Thymus (tissue), 11 donors: ENCODE results near the gene MKRN1. TPM values are rescaled to one million over a fixed set of nuclear protein-coding genes. Genes with fewer than 3 reads are reported as not detected.
"Not testable (repeated sequence)": the region's sequence is repeated elsewhere in the genome, so short reads cannot be mapped to it uniquely, and the experiment has no call there.

ENCODE experiments used
- DNase-seq, 9 donors: peaks; one replicate each; pipeline ENCODE4 v3.0.0-alpha.2; 2013; ENCODE audit warnings: low spot score in 9 of 9, low read depth in 6 of 9, missing footprints in 1 of 9
- H3K27ac ChIP-seq, 2 donors: one replicate each; pipeline ENCODE4 v1.5.1; 2013; ENCODE audit warnings: control low read depth in 1 of 2, low read depth in 1 of 2, low read length in 1 of 2, mild to moderate bottlenecking in 1 of 2, moderate library complexity in 1 of 2
- H3K27me3 ChIP-seq, 2 donors: one replicate each; pipeline ENCODE4 v1.5.1; 2013; ENCODE audit warnings: low read length in 1 of 2; ENCODE audit not compliant: control insufficient read depth in 2 of 2, insufficient read depth in 1 of 2
- H3K36me3 ChIP-seq, 2 donors: one replicate each; pipeline ENCODE4 v1.5.1; 2013; ENCODE audit warnings: low read length in 1 of 2, mild to moderate bottlenecking in 1 of 2, moderate library complexity in 1 of 2; ENCODE audit not compliant: control insufficient read depth in 2 of 2, insufficient read depth in 2 of 2
- H3K4me1 ChIP-seq, 2 donors: one replicate each; pipeline ENCODE4 v1.5.1; 2013; ENCODE audit warnings: low read length in 2 of 2; ENCODE audit not compliant: control insufficient read depth in 2 of 2, insufficient read depth in 2 of 2
- H3K4me3 ChIP-seq, 2 donors: one replicate each; pipeline ENCODE4 v1.5.1; 2013; ENCODE audit warnings: low read length in 2 of 2, control low read depth in 1 of 2, mild to moderate bottlenecking in 1 of 2
- H3K9me3 ChIP-seq, 2 donors: one replicate each; pipeline ENCODE4 v1.5.1; 2013; ENCODE audit warnings: low read length in 1 of 2, mild to moderate bottlenecking in 1 of 2; ENCODE audit not compliant: control insufficient read depth in 2 of 2, insufficient read depth in 1 of 2
- WGBS: extraction: QIAGEN DNeasy Blood & Tissue Kit; methylation state at CpG from one replicate; pipeline ENCODE4 v1.1.7; 2013; 5-methylcytosine and 5-hydroxymethylcytosine counted together
- polyA plus RNA-seq: library from polyadenylated mRNA; stranded (reverse); fragments of 200-250 nt; gene quantifications from one replicate; pipeline ENCODE4 v1.2.3, GENCODE V29; 2013
- total RNA-seq: library from RNA; stranded (reverse); fragments of 120-200 nt; gene quantifications from one replicate; pipeline ENCODE4 v1.2.4, GENCODE V29; 2013
- donor health status: healthy.

MKRN1 gene
- total and polyA plus RNA-seq, 2 donors, result 54.4 to 64.8 TPM

DNA sequence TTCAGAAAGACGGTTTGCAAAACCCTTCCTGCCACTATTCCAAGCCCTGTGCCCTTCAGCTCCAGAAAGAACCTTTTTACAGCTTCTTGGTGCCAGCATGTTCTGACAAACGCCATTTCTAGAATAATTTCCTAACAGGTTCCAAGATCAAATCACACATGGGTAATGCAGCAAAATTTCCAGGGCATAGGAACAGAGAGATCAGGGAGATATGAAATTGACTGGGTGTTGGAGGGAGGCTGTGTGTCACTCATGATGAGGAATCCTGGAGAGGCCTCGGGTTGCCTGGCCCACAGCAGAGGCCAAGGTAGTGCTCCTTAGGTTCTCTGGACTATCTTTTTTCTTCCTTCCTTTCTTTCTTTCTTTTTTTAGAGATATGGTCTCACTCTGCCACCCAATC lies 45.9 kb downstream of the MKRN1 start:
- 96% methylated on average over 3 of the region's 3 CpGs for WGBS
- H3K4me3 ChIP-seq, result no peak overlapping the region
- H3K36me3 ChIP-seq, result no peaks in the 10 kb centered on the region
- no peaks in the 10 kb centered on the region for H3K9me3 ChIP-seq
- H3K4me1 ChIP-seq, result no peaks in the 10 kb centered on the region
- H3K27me3 ChIP-seq, result peaks cover 0 to 13% of the 10 kb centered on the region in 2 donors
- no peak overlapping the region for H3K27ac ChIP-seq
- DNase-seq, result no peak

DNA sequence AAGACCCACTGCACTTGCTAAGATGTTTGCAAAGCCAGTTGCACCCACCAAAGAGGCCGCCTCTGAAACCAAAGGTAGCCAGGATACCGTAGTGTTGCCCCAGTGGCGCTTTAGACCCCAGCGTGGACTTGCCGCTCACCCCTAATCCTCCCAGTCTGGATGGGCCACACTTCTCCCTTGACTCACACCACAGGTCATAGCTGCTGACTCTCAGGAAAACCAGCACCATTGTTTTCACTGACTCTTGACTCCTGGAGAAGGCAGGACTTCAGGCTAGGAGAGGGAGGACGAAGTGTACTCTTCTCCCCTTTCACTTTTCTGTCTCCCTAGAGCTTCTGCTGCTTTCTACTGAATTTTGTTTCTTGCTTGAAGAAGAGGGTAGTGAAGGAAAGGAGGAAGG lies 53.2 kb downstream of the MKRN1 start:
- H3K4me3 ChIP-seq, result no peak overlapping the region
- H3K36me3 ChIP-seq, result no peaks in the 10 kb centered on the region
- H3K27ac ChIP-seq, result no peak overlapping the region
- H3K27me3 ChIP-seq, result no peaks in the 10 kb centered on the region
- no peaks in the 10 kb centered on the region for H3K9me3 ChIP-seq
- no peak for DNase-seq
- over 99% methylated on average over 6 of the region's 6 CpGs for WGBS
- no peaks in the 10 kb centered on the region for H3K4me1 ChIP-seq

DNA sequence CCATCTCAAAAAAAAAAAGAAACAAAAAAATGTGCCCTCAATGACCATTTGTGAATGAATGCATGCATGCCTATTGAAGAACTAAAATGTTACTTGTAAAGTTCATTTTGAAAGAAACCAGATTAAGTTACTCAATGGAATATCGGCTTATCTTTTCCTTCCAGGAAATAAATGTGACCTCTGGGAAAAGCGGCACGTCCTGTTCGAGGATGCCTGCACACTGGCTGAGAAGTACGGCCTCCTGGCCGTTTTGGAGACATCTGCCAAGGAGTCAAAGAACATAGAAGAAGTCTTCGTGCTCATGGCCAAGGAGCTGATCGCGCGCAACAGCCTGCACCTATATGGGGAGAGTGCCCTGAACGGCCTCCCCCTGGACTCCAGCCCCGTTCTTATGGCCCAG lies 53.6 kb downstream of the MKRN1 start:
- H3K27ac ChIP-seq, result no peak overlapping the region
- WGBS, result 95% methylated on average over 12 of the region's 12 CpGs
- no peaks in the 10 kb centered on the region for H3K4me1 ChIP-seq
- no peak overlapping the region for H3K4me3 ChIP-seq
- no peaks in the 10 kb centered on the region for H3K36me3 ChIP-seq
- DNase-seq, result no peak
- H3K27me3 ChIP-seq, result no peaks in the 10 kb centered on the region
- H3K9me3 ChIP-seq, result no peaks in the 10 kb centered on the region

DNA sequence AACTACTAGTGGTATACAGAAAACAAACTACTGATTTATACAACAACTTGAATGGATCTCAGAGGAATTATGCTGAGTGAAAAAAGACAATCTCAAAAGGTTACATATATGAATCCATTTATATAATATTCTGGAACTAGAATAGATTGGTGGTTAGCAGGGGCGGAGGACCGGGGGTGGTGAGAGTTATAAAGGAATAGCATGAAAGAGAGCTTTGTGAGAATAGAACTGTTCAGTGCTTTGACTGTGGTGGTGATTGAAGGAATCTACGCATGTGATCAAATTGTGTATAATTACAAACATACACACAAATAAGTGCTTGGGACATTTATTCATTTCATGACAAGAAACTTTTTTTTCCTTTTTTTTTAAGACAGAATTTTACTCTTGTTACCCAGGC lies 55.8 kb downstream of the MKRN1 start:
- no peak overlapping the region for H3K4me3 ChIP-seq
- DNase-seq, result no peak
- H3K4me1 ChIP-seq, result no peaks in the 10 kb centered on the region
- no peaks in the 10 kb centered on the region for H3K36me3 ChIP-seq
- no peak overlapping the region for H3K27ac ChIP-seq
- no peaks in the 10 kb centered on the region for H3K9me3 ChIP-seq
- WGBS, result 97% methylated on average over 3 of the region's 3 CpGs
- no peaks in the 10 kb centered on the region for H3K27me3 ChIP-seq

DNA sequence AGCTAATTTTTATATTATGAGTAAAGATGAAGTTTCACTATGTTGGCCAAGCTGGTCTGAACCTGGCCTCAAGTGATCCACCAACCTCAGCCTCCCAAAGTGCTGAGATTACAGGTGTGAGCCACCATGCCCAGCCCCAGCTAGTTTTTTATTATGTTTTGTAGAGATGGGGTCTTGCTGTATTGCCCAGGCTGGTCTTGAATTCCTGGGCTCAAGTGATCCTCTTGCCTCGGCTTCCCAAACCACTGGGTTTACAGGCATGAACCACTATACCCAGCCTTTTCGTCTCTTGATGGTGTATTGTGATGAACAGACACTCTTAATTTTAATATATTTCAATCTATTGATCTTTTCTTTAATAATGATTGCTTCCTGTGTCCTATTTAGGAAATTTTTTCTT lies 57.8 kb downstream of the MKRN1 start:
- DNase-seq, result no peak
- Histone ChIP-seq H3K27me3 (no peaks in the 10 kb centered on the region), H3K27ac (no peak overlapping the region), H3K4me1 (peaks cover 4 to 15% of the 10 kb centered on the region in 2 donors), H3K9me3 (no peaks in the 10 kb centered on the region), H3K4me3 (no peak overlapping the region), H3K36me3 (no peaks in the 10 kb centered on the region)
- 98% methylated on average over 2 of the region's 2 CpGs for WGBS

DNA sequence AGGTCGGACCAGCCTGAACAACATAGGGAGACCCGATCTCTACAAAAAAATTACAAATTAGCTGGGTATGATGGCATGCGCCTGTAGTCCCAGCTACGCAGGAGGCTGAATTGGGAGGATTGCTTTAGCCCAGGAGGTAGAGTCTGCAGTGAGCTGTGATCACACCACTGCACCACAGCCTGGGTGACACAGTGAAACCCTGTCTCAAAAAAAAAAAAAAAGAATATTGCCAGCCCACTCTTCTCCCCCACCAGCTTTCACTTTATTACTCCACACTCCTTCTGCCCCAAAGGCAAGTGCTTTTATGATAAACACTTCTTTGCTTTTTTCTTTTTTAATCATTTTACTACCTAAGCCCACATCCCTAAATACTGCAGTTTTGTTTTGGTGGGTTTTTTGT lies 60.7 kb downstream of the MKRN1 start:
- no peak for DNase-seq
- whole genome bisulfite sequencing, result 97% methylated on average over 4 of the region's 4 CpGs
- peaks cover 4 to 18% of the 10 kb centered on the region in 2 donors for H3K4me1 ChIP-seq
- no peak overlapping the region for H3K27ac ChIP-seq
- no peaks in the 10 kb centered on the region for H3K9me3 ChIP-seq
- no peaks in the 10 kb centered on the region for H3K27me3 ChIP-seq
- no peak overlapping the region for H3K4me3 ChIP-seq
- no peaks in the 10 kb centered on the region for H3K36me3 ChIP-seq

DNA sequence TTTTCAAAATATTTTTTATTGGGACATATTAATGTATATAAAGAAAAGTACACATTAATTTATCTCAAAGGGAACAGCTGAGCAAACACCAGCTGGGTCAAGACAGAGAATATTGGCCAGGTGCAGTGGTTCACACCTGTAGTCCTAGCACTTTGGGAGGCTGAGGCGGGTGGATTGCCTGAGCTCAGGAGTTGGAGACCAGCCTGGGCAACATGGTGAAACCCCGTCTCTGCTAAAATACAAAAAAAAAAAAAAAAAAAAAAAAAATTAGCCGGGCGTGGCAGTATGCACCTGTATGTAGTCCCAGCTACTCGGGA lies 61.2 kb downstream of the MKRN1 start:
- not testable (repeated sequence) for H3K9me3 ChIP-seq, H3K4me3 ChIP-seq, H3K27me3 ChIP-seq, DNase-seq, H3K36me3 ChIP-seq
- Histone ChIP-seq H3K4me1 (peaks cover 4 to 18% of the 10 kb centered on the region in 2 donors), H3K27ac (peak overlapping the region in 1 of 2 donors; percentile 86)
- WGBS, result 96% methylated on average over 5 of the region's 5 CpGs

DNA sequence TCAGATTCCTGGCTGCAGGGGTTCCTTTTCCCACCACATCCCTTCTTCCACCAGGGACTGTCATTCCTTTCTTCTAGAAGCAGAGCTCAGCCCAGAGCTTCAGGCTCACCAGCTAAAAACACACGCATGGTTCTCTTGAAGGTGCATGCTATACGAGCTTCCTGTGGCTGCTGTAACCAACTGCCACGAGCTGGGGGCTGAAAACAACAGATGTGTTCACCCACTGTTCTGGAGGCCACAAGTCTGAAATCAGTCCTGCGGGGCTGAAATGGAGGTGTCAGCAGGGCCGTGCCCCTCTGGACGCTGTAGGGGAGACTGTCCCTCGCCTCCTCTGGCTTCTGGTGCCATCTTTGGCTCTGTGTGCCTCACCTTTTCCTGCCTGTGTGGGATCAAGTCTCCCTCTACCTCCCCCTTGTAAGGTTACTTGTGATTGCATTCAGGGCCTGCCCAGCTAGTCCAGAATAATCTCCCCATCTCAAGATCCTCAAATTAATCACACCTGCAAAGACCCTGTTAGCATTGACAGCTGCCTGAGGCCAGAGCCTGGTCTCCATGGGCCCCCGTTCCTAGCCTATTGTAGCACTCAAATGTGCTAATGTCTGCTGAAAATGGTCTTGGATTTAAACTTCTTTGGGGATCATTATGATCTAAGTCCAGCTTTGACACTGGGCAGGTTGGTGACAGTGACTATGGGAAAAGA lies 61.7 kb downstream of the MKRN1 start:
- no peaks in the 10 kb centered on the region for H3K9me3 ChIP-seq
- H3K27ac ChIP-seq, result peak overlapping the region; percentile 64 to 86
- peak in 5 of 9 donors; percentile 54 to 82 (median 57) for DNase-seq
- H3K27me3 ChIP-seq, result no peaks in the 10 kb centered on the region
- no peak overlapping the region for H3K4me3 ChIP-seq
- H3K36me3 ChIP-seq, result no peaks in the 10 kb centered on the region
- peaks cover 4 to 18% of the 10 kb centered on the region in 2 donors for H3K4me1 ChIP-seq
- 45% methylated on average over 8 of the region's 8 CpGs for WGBS

DNA sequence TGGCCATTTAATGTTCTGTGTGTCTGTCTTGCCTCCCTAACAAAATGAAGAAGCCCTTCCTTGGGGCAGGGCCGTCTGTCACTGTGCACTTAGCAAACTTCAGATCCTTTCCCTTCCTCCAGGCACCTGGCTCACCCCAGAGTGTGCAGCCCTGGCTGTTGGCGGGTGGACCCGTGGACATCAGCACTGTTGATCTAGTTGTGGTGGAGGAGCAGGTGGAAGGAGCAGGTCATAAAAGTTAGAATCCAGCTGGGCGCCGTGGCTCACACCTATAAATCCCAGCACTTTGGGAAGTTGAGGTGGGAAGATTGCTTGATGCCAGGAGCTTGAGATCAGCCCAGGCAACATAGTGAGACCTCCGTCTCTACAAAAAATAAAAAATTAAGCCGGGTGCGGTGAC lies 62.7 kb downstream of the MKRN1 start:
- Histone ChIP-seq H3K4me3 (no peak overlapping the region), H3K9me3 (no peaks in the 10 kb centered on the region), H3K27me3 (no peaks in the 10 kb centered on the region), H3K27ac (no peak overlapping the region), H3K36me3 (no peaks in the 10 kb centered on the region), H3K4me1 (peaks cover 4 to 18% of the 10 kb centered on the region in 2 donors)
- WGBS, result 81% methylated on average over 8 of the region's 8 CpGs
- peak in 1 of 9 donors; percentile 37 for DNase-seq
